ENCODE results near the gene PKN1. TPM values are rescaled to one million over a fixed set of nuclear protein-coding genes. Genes with fewer than 3 reads are reported as not detected.
A peak's percentile ranks its signal among the peaks of the same experiment; 100 is the strongest.

Gene PKN1
- total and polyA plus RNA-seq, 2 donors (not counting 1 experiment from before 2014, with no cell fraction given): 114 to 171 TPM

- Histone ChIP-seq H3K9ac (ENCODE audit: low read length) (no peak overlapping the region), H3K36me3 (replicated peaks in 1 of 2; ENCODE audit: control extremely low read depth in 1 of 2, control insufficient read depth in 1 of 2, extremely low read depth in 1 of 2, insufficient read depth in 2 of 2, low read length in 1 of 2) (no peaks in the 10 kb centered on the region), H3K9me3 (ENCODE audit: control extremely low read depth in 1 of 3, control insufficient read depth in 2 of 3, insufficient read depth in 1 of 3, low read length in 2 of 3) (peaks cover 0 to 3% (median 0%) of the 10 kb centered on the region in 3 donors), H3K4me3 (ENCODE audit: control extremely low read depth in 1 of 5, extremely low read depth in 1 of 5, insufficient read depth in 1 of 5, low read depth in 2 of 5, low read length in 4 of 5) (no peak overlapping the region), H2AFZ (ENCODE audit: insufficient read depth, low read depth, low read length, poor library complexity, severe bottlenecking) (no peak overlapping the region), H4K20me1 (ENCODE audit: control insufficient read depth, insufficient read depth, low read length, poor library complexity, severe bottlenecking) (peaks cover 15% of the 10 kb centered on the region), H3K27ac (ENCODE audit: low read length in 2 of 2) (peak overlapping the region in 1 of 2 donors; percentile 86), H3K79me2 (ENCODE audit: control insufficient read depth, insufficient read depth, low read length) (peaks cover 70% of the 10 kb centered on the region), H3K4me2 (replicated peaks; ENCODE audit: low read depth, low read length, poor library complexity, severe bottlenecking) (peak overlapping the region; percentile 92), H3K27me3 (replicated peaks in 1 of 4; ENCODE audit: control extremely low read depth in 1 of 4, control insufficient read depth in 3 of 4, insufficient read depth in 4 of 4, low read length in 3 of 4) (peaks cover 0 to 3% (median 0%) of the 10 kb centered on the region in 4 experiments), H3K4me1 (ENCODE audit: control insufficient read depth in 2 of 2, insufficient read depth in 2 of 2, low read length in 2 of 2) (peaks cover 35 to 44% of the 10 kb centered on the region in 2 donors)
- POLR2A ChIA-PET: interaction anchor here (1.6 kb wide), 1 partner anchor 15 kb away, joined by 5 read pairs; no protein-coding TSS in a partner anchor
- WGBS (ENCODE audit: insufficient coverage): 95% methylated on average over 13 of the region's 17 CpGs
- H3K27me3 Mint-ChIP-seq: no peaks in the 10 kb centered on the region
- DNase-seq: no peak
- ATAC-seq (ENCODE audit: low read depth): no peak
- TF ChIP-seq CTCF (IDR thresholded peaks at IDR 0.05) (no peak), EZH2 (IDR thresholded peaks at IDR 0.05; ENCODE audit: borderline replicate concordance, insufficient read depth, low read depth, low read length, poor library complexity, severe bottlenecking) (no peak)
- peak overlapping the region; percentile 64 for H3K4me3 Mint-ChIP-seq
- CTCF ChIA-PET: interaction anchor here (0.9 kb wide), 1 partner anchor 74 kb away, joined by 3 read pairs; no protein-coding TSS in a partner anchor
- intact Hi-C loops (cut with micrococcal nuclease): no loop called here
- H3K9me3 Mint-ChIP-seq (ENCODE audit: insufficient read depth): no peaks in the 10 kb centered on the region
- H3K27ac Mint-ChIP-seq: no peak overlapping the region
- H3K4me1 Mint-ChIP-seq: peaks cover 47% of the 10 kb centered on the region
Measured at GRCh38 chr19:14435320-14436050, 2.4 kb downstream of the PKN1 start.

GRCh38 chr19:14437578-14438140 lies 4.6 kb downstream of the PKN1 start:
- Histone ChIP-seq H3K4me2 (replicated peaks; ENCODE audit: low read depth, low read length, poor library complexity, severe bottlenecking) (no peak overlapping the region), H3K9ac (ENCODE audit: low read length) (no peak overlapping the region), H3K9me3 (ENCODE audit: control extremely low read depth in 1 of 3, control insufficient read depth in 2 of 3, insufficient read depth in 1 of 3, low read length in 2 of 3) (no peaks in the 10 kb centered on the region), H3K27me3 (replicated peaks in 1 of 4; ENCODE audit: control extremely low read depth in 1 of 4, control insufficient read depth in 3 of 4, insufficient read depth in 4 of 4, low read length in 3 of 4) (no peaks in the 10 kb centered on the region), H3K4me3 (ENCODE audit: control extremely low read depth in 1 of 5, extremely low read depth in 1 of 5, insufficient read depth in 1 of 5, low read depth in 2 of 5, low read length in 4 of 5) (no peak overlapping the region), H3K4me1 (ENCODE audit: control insufficient read depth in 2 of 2, insufficient read depth in 2 of 2, low read length in 2 of 2) (peaks cover 34 to 39% of the 10 kb centered on the region in 2 donors), H4K20me1 (ENCODE audit: control insufficient read depth, insufficient read depth, low read length, poor library complexity, severe bottlenecking) (peaks cover 15% of the 10 kb centered on the region), H3K79me2 (ENCODE audit: control insufficient read depth, insufficient read depth, low read length) (peaks cover 91% of the 10 kb centered on the region), H2AFZ (ENCODE audit: insufficient read depth, low read depth, low read length, poor library complexity, severe bottlenecking) (no peak overlapping the region), H3K36me3 (replicated peaks in 1 of 2; ENCODE audit: control extremely low read depth in 1 of 2, control insufficient read depth in 1 of 2, extremely low read depth in 1 of 2, insufficient read depth in 2 of 2, low read length in 1 of 2) (peaks cover 0 to 12% of the 10 kb centered on the region in 2 experiments), H3K27ac (ENCODE audit: low read length in 2 of 2) (no peak overlapping the region)
- 98% methylated on average over 7 of the region's 7 CpGs for WGBS (ENCODE audit: insufficient coverage)
- DNase-seq: no peak
- Mint-ChIP-seq H3K27ac (peak overlapping the region; percentile 50), H3K4me1 (peaks cover 42% of the 10 kb centered on the region), H3K9me3 (ENCODE audit: insufficient read depth) (no peaks in the 10 kb centered on the region), H3K4me3 (no peak overlapping the region), H3K27me3 (no peaks in the 10 kb centered on the region)
- POLR2A ChIA-PET: interaction anchor here (0.6 to 3.1 kb wide), 4 partner anchors 17 to 536 kb away, joined by 3 to 16 read pairs (median 6); partner anchors contain the start of gene DDX39A
- intact Hi-C loops (cut with micrococcal nuclease): no loop called here
- ATAC-seq (ENCODE audit: low read depth): no peak
- no peak for TF ChIP-seq CTCF (IDR thresholded peaks at IDR 0.05)
- CTCF ChIA-PET: interaction anchor here (0.6 to 2.4 kb wide), 7 partner anchors 15 to 558 kb away, joined by 3 to 5 read pairs (median 3); no protein-coding TSS in a partner anchor

Measured in B cell (primary cell).